Measurements from ENCODE around the gene DTX3L.

The DTX3L gene

DNA sequence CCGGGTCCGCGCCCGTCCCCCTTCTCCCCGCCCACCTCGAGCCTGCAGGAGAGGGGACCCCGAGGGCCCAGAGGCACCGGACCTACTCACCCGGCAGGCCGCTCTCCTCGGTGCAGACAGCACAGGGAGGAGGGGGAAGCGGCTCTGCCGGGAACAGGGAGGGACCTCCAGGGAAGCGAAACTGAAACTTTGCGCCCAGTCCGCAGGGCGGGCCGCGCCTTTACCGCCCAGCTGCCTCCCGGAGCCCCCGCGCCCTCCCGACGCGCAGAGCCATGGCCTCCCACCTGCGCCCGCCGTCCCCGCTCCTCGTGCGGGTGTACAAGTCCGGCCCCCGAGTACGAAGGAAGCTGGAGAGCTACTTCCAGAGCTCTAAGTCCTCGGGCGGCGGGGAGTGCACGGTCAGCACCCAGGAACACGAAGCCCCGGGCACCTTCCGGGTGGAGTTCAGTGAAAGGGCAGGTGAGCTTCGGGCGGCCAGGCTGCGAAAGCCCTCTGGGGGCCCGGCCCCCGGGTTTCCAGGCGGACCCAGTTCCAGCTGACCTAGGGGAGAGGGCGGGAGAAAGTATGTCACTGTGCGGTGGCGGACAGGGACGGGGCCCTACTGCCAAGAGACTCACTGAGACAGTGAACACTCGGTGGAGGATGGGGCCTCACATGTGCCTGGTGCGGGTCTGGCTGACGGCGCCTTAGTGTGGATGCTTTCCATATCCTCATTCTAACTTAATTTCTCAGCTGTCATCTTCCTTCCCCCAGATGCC, at the start of gene DTX3L, which contains the start of gene PARP9:
Gene DTX3L, plus strand, starts transcription at position 184 of the 758 bp plus-strand sequence. Its CDS starts 89 bp downstream, at position 273.
Gene PARP9, minus strand, starts transcription at position 146 of the 758 bp plus-strand sequence. CDS start 4,680 bp downstream, outside the sequence.
- peak; percentile 65 for DNase-seq

DNA sequence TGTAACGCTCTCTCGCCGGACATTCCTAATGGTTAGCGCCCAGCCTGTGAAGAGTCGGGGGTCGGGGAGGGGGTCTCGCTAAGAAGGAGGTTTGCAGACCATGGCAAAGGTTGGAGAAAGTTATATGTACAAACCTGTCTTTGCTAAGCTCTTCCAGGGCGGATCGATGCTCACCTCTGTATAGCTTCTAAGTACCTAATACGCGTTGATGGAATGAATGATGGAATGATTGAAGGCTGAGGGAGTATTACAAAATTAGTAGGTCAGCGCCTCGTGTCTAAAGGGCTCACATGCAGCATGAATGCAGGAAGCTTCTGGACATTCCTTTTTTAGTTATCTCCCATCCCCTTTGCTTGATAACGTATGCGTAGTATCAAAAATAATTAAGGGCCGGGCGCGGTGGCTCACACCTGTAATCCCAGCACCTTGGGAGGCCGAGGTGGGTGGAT, 49.1 kb upstream of the DTX3L start:
- no peak for DNase-seq

DNA sequence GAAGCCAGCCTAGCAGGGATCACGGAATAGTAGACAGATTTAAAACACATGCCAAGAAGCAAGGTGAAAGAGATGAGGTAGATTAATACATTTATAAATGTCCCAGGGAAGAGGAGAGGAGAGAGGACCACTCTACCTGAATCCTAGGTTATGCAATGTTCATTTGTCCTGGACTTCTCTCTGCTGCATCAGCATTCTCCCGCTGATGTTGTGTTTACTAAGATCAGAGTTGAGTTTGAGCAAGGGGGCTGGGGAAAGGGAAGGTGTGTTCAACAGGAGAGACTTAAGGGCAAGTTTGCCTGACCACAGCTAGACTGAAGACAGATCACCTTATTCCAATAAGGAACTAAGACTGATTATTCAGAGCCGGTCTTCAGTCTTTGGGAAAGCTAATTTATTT, 48.3 kb upstream of the DTX3L start:
- no peak for DNase-seq

DNA sequence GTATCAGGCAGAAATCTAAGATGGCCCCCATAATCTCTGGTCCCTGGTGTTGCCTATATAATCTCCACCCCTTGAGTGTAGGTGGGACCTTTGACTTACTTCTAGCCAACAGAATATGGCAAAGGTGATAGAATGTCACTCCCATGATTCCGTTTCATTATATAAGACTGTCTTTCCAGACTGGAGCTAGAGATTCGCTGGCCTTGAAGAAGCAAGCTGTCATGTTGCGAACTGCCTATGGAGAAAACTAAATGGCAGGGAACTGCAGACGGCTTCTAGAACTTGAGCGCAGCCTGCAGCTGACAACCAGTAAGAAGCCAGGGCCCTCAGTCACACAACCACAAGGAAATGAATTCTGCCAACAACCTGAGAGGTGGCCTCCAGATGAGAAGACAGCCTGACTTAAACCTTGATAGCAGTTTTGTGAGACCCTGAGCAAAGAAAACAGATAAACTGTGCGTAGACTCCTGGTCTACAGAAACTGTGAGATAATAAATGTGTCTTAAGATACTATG, 47.2 kb upstream of the DTX3L start:
- no peak for DNase-seq

DNA sequence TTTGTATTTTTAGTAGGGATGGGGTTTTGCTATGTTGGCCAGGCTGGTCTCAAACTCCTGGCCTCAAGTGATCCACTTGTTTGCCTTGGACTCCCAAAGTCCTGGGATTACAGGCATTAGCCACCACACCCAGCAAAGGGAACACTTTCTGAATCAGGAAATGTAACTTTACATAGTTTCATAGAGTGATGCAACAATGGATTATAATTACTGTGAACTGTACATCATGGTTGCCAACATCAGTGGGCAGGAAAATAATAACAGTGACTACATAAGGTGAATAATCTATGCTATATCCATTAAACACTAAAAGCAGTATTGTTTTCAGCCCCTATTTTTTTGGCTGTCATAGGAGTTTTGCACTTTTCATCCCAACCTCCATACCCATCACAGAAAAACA, 44.4 kb upstream of the DTX3L start:
- DNase-seq, result no peak

DNA sequence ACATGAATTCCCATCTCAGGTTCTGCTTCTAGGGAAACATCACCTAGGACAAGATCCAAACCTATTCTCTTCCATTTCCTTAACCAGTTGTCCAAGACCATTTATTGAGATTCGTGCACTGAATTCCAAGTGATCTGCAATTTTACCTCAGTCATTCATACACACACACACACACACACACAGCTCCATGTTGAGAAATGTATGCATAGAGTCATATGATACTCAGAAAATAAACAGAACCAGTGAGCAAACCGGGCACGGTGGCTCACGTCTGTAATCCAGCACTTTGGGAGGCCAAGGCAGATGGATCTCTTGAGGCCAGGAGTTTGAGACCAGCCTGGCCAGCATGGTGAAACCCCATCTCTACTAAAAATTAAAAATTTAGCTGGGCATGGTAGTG, 43.3 kb upstream of the DTX3L start:
- no peak for DNase-seq

DNA sequence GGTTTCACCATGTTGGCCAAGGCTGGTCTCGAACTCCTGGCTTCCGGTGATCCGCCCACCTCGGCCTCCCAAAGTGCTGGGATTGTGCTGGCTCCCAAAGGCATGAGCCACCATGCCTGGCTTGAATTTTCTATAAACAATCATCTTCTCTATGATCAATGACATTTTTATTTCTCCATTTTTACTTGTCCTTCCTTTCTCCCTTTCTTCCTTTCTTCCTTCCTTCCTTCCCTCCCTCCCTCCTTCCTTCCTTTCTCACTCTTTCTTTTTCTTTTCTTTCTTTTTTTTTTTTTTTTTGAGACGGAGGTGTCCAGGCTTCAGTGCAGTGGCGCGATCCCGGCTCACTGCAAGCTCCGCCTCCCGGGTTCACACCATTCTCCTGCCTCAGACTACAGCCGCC, 40.8 kb upstream of the DTX3L start:
- DNase-seq, result no peak

DNA sequence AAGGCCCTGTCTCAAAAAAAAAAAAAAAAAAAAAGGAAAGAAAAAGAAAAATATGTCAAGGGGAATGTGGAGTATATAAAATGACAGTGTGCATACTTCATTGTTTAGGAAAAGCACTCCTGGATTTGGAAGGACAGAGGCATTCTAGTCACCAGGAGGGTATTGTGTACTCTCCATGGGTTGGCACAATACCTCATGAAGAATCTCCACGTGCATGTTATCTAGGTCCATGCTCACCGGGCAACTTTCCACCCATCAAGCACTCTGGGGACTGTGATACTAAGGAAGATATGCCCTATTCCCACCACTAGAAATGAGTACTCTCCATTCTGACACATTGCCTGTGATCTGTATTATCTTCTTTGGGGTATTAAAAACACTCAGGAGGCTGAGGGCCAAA, 34.0 kb upstream of the DTX3L start:
- no peak for DNase-seq

DNA sequence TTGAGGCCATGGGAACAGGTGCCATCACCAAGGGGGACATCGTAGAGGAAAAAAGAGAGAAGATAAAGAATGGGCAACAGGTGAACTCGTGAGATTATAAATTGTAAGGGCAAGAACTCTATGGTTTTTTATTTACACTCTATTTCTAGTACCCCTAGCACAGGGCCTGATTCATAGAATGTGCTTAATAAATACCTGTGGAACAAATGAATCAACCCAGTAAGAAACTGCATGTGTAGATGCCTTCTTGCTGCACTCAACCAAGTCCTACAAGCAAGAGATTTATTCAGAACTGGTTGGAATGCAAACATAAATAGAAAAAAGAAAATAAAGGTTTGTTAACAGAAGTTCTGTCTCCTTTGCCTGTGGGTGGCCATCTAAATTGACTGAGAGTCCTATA, 30.7 kb upstream of the DTX3L start:
- no peak for DNase-seq

DNA sequence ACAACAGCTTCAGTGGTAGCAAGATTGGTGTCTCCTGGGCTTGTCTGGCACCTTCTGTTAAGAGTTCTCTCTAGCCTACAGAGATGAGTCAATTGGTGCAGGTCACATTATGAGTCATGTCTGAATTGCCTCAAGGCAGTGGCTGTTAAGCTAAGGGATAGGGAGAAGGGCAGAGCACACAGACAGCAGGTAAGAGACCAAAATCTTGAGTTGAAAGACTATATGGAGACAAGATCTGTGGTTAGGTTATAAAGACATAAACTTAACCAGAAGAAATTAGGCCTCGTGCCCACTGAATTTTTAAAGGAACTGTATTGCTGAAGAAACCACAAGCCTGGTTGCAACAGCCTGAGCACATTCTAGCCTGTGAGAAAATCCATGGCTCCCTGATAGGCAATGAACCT, 30.2 kb upstream of the DTX3L start:
- DNase-seq, result no peak

DNA sequence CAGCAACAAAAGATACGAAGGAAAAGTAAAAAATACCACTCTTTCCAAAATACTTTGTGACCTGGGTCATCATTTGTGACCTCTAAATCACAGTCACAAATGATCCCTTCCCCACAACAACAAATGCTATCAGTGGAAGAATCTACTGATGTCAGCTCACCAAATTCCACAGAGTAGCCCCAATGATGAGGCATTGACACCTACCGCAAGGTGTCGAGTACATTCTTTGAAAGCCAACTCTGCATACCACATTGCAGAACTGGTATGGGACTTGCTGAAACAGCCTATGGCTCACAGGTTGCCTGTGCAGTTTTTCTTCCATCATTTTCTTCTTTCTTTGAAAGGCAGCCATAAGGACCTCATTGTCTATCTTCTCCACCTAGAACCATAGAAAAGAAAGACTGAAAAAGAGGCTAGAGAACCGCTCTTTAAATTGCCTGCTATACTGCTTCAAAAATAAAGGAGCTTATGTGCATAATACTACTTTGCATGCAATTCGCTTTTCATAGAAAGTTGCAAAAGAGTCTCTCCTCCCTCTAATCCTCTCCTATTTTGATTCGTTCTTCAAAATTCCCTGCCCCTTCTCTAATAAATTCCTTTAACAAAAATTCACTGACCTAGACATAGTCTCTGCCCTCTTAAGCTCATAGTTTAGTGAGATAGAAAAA, 28.0 kb upstream of the DTX3L start:
- no peak for DNase-seq

DNA sequence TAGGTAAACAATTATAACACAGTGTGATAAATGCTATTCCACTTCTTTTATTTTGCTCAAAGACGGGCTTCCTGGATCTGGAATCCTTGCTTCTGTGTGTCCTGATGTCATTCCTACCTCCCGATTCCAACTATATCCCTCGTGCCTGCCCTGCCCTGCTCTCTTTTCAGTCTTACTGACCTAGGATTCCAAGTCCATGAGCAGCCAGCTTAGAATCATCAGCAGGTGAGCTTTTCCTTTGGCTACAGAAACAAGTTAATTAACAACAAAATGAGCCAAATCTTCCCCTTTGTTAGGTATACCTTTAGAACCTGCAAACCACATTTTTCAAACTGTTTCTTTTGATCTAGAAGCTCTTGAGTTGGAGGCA, 27.5 kb upstream of the DTX3L start:
- DNase-seq, result no peak

DNA sequence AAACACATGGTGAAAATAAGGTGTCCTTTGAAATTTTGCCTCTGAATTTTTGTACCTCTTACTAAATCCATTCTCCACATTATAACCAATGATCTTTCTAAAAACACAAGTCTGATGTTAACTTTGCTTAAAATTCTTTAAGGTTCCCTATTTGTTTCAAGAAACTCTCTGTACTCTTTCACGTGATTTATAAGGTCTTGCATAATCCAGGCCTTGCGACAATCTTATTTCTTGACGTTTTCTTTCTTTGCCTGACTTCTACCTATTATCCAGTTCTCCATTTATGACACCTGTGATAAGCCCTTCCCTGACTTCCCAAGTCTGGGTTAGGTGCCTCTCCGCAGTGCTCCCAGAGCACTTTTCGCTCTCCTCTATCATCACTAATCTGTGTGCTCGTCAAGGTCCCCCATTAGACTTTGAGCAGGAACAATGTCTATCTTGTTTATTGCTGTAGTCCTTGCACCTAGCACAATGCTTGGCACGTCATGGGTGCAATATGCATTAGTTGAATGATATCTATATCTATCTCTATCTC, 25.1 kb upstream of the DTX3L start:
- DNase-seq, result no peak

DNA sequence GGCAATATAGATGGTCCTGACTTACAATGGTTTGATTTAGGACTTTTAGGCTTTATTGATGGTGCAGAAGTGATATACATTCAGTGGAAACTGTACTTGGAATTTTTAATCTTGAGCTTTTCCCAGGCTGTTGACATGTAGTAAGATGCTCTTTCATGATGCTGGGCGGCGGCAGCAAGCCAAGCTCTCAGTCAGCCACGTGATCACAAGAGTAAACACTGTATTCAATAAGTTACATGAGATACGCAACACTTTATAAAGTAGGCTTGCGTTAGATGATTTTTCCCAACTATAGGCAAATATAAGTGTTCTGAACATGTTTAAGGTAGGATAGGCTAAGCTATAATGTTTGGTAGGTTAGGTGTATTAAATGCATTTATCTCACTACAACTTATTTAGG, 18.0 kb upstream of the DTX3L start:
- DNase-seq, result no peak

DNA sequence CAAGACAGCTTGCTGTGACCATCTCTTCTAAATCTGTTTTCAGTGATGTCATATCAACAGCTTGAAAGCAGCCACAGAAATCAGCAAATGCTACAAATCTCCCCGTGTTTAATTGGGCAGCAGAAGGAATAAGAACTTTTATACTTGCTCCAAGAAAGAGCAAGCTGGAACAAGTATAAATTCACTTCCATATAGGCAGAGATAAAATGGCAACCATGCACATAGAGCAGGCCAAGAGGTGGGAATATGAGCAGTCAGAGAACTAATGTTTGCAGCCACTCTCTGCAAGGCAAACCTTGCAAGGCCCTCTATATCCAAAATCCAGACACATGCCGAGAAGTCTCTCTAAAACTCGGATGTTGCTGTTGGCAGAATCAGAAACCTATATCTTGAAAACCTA, 16.1 kb upstream of the DTX3L start:
- no peak for DNase-seq

DNA sequence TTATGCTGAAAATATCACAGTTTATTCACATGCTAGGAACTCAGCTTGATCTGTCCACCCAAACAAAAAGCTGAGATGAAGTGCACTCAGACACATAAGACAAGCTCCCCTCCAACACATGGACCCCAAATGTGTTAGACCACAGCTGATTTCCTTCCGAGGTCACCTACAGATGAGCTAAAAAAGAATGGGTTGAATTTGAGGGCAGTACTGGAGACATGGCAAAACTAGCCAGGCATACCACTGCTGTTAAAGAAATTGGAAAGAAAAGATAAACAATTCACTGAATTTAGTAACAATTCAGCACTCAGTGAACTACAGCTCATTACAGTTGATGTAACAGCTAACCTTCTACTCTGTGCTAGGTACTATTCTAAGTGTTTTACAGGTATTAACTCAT, 15.5 kb upstream of the DTX3L start:
- DNase-seq, result no peak

DNA sequence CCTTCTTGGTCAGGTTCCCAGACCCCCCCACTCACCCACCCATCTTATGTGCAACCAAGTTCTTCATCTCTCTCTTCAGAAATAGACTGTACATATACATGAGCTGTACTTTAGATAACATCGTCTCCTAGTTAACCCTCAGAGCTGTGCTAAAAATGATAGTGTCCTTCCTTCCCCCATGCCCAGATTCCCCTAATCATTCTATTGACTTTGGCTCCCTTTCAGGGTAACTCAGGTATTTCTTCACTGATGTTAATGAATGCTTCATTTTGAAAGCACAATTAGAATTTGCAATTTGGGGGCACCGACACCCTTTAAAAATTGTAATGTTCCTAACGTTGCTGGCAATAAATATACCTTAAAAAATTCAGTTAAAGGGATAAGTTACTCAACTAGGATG, 11.0 kb upstream of the DTX3L start:
- no peak for DNase-seq

DNA sequence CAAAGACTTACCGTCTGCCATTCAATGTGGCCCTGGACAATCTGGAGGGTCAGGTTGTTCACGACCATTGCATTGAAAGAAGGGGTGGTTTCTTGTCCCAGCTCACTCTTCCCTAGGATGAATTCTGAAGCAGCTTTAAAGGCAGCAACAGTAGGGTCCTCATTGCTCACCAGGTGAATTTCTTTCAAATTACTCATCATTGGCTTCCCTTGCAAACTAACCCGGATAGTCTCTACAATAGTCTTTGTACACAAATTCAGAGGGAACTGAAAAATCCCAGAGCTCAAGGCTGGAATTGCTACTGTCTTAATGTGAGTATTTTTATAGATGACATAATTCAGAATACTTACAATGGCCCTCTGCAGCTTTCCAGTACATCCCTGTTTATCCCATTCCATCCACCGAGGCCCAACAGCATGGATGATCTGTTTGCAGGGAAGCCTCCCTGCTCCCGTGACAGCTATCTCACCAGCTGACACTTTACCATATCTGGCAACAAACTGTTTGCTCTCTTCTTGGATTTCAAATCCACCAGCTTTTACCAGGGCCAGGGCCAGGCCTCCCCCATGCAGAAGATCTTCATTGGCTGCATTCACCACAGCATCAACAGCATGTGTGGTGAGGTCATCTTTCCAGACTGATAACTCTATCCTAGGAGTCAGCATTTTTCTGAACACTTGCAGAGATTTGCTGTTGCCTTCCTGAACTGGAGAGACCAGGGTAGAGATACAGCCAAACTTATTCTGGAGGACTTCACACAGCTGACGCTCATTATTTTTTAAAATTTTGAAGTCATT, 8.7 kb upstream of the DTX3L start:
- DNase-seq, result no peak

DNA sequence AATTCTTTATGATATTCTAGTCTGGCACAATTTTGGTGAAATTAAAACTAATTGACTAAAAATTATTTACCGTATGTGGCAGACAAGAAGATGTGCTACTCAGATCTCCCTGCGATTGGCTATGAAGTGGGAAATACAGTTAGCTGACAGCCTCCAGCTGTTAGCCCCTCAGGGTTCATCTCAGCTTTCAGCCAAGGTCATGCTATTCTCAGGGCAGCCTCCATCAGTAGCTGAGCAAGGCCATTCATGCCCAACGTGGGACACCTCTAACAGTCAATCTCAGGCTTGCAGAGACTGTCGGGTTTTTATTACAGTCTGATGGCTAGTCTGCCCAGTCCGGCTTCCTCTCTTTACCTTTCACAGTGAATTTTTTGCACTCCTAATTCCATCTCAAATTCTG, 6.8 kb upstream of the DTX3L start:
- DNase-seq, result no peak

DNA sequence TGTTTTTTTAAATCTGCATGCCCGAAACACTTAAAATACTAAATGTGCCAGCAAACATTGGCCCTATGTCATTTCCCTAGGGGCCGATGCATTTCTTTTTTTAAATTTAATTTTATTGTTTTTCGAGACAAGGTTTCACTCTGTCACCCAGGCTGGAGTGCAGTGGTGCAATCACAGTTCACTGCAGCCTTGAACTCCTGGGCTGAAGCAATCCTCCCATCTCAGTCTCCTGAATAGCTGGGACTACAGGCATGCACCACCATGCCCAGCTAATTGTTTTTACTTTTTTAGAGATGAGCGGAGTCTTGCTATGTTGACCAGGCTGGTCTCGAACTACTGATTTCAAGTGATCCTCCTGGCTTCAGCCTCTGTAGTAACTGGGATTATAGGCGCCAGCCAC, 5.5 kb upstream of the DTX3L start:
- no peak for DNase-seq

DNA sequence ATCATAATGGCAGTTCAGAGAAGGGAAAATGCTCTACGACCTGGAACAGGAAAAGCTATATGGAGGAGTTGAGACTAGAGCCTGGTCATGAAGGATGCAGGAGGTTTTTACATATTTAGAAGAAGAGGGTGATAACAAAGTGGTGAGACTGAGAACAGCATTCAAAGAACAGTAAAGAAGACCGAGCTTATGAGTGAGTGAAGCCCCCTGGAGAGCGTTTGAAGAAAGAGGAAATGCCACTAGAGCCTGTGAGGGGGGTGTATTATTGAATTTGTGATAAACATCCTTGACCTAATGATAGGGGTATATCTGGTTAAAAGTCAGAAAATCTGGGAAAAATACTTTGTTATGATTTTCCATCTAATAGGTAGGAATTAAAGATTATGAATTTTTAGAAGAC, 4.2 kb upstream of the DTX3L start:
- no peak for DNase-seq

DNA sequence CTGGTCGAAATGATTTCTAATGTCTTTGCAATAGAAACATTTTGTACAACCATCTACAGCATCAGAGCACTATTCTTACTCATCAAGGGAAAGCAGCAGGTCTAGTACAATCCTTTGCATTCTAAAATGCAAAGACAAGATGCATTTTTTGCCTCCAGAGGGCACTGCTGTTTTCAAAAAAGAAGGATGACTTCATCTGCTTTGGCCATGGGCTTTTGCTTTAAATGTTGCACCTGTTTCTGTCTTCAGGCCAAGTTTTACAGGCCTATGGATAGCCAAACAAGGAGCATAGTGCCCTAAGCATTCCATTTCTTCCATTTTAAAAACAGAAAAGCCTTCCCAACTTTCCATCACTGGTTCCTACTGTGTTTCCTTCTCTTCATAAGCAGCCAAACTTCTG, 3.5 kb upstream of the DTX3L start:
- DNase-seq, result peak; percentile 59

Measured in NCI-H2029 treated with DMSO at 0.1 percent for 48 hours (cell line).